Activated CD8-positive, alpha-beta T cell treated with anti-CD3 and anti-CD28 coated beads for 36 hours (primary cell): Measurements from ENCODE around the gene ADIPOR2. TPM values are rescaled to one million over a fixed set of nuclear protein-coding genes. Genes with fewer than 3 reads are reported as not detected.
"Not testable (repeated sequence)": the region's sequence is repeated elsewhere in the genome, so short reads cannot be mapped to it uniquely, and the experiment has no call there.

Experiments
- ATAC-seq: fragments of 200-7000 bp; cut with Tn5 transposase; one replicate; pipeline ENCODE4 v1.10.0; 2021; ENCODE audit warnings: mild to moderate bottlenecking, moderate library complexity
- CTCF ChIA-PET: fragments of 350-600 bp; sonication (Branson Sonifier 250); formaldehyde crosslinking; loops from one replicate; lab custom pipeline; 2021; ENCODE audit warnings: antibody characterized with exemption; lab: Charles Lee
- POLR2A ChIA-PET: fragments of 350-600 bp; sonication (Branson Sonifier 250); formaldehyde crosslinking; loops from one replicate; lab custom pipeline; 2021; ENCODE audit warnings: antibody characterized with exemption; lab: Charles Lee
- DNase-seq: peaks from one replicate; pipeline ENCODE4 v3.0.0-alpha.2; 2020
- H3K27ac Mint-ChIP-seq: one replicate; pipeline ENCODE4 v1.8.0; 2021; ENCODE audit warnings: mild to moderate bottlenecking, mixed read lengths
- H3K27me3 Mint-ChIP-seq: one replicate; pipeline ENCODE4 v1.8.0; 2021; ENCODE audit warnings: mixed read lengths
- H3K36me3 Mint-ChIP-seq: one replicate; pipeline ENCODE4 v1.8.0; 2021; ENCODE audit warnings: low read depth, mixed read lengths
- H3K4me1 Mint-ChIP-seq: one replicate; pipeline ENCODE4 v1.8.0; 2021; ENCODE audit warnings: low read depth, mixed read lengths
- H3K4me3 Mint-ChIP-seq: one replicate; pipeline ENCODE4 v1.8.0; 2021; ENCODE audit warnings: mild to moderate bottlenecking, moderate library complexity, mixed read lengths
- H3K9me3 Mint-ChIP-seq: one replicate; pipeline ENCODE4 v1.8.0; 2021; ENCODE audit warnings: mixed read lengths
- CTCF ChIP-seq: fragments of 200-600 bp; IDR thresholded peaks from one replicate; pipeline ENCODE4 v1.8.0; 2022; ENCODE audit warnings: antibody characterized with exemption, mild to moderate bottlenecking
- intact Hi-C: fragments of 100-400 bp; cut with micrococcal nuclease; formaldehyde crosslinking; loops from one replicate; pipeline ENCODE4 v1.10.0; 2022
- total RNA-seq, 2 experiments: library from RNA; stranded (reverse); gene quantifications; one replicate each; pipeline ENCODE4 v1.2.3, GENCODE V29; 2021

Gene ADIPOR2
- total RNA-seq, 2 experiments from 2014 or later = 48.3 to 49.9 TPM

DNA sequence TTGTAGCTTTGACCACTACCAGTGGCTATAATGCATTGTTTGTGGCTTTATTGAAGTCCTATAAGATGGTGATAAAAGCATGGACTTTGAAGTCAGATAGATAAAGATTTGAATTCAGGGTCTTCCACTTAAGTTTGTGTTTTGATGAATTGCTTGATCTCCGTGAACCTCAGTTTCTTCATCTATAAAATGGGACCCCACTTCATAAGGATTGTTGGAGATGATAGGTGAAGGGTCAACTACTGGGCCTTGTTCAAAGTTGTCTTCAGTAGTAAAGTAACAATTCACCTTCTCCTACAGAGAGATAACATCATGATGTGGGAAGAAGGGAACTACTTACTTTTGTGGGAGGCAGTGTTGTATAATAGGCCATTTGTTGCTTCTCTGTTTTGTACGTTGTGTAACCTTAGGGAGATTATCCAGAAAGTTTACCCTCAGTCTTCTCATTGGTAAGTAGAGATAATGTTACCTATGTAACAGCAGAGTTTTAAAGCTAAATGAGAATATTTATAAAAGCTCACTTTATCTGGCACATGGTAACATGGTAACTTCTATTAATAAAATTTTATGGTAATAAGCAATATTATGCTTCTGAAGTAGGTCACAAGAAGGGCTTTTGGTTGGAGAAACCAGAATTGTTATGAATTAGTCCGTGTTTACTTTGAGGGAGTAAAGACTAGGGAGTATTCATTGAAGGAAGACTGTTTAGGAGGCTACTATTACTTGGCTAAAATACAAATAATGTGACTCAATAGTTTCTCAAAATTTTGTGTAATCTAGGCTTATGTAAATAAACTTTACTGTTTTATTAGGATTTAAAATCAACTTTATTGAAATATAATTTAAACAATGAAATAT is 15.1 kb downstream of the ADIPOR2 start:
- Mint-ChIP-seq H3K4me1 (peaks cover 49% of the 10 kb centered on the region), H3K36me3 (peaks cover 25% of the 10 kb centered on the region), H3K27ac (no peak overlapping the region), H3K9me3 (no peaks in the 10 kb centered on the region), H3K4me3 (no peak overlapping the region), H3K27me3 (no peaks in the 10 kb centered on the region)
- no peak for ATAC-seq
- TF ChIP-seq CTCF = no peak
- intact Hi-C loops = no loop called here
- ChIA-PET POLR2A (no interaction called here), CTCF (no interaction called here)
- DNase-seq = no peak

DNA sequence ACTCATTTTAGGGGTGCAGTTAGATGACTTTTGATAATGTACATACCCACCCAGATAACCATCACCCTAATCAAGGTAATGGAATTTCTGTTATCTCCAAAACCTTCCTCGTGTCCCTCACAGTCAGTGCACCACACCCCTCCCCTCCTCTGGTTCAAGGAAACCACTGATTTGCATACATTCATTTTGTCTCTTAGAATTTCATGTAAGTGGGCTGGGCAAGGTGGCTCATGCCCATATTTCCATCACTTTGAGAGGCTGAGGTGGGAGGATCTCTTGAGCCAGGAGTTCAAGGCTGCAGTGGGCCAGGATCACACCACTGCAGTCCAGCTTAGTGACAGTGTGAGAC is 15.7 kb downstream of the ADIPOR2 start:
- intact Hi-C loops = no loop called here
- Mint-ChIP-seq H3K9me3 (no peaks in the 10 kb centered on the region), H3K36me3 (peaks cover 26% of the 10 kb centered on the region), H3K4me3 (no peak overlapping the region), H3K27ac (no peak overlapping the region), H3K4me1 (peaks cover 52% of the 10 kb centered on the region), H3K27me3 (no peaks in the 10 kb centered on the region)
- no peak for TF ChIP-seq CTCF
- POLR2A ChIA-PET = no interaction called here
- CTCF ChIA-PET = interaction anchor here (0.7 to 1.3 kb wide), 2 partner anchors 84 to 335 kb away, joined by 3 to 5 read pairs; no protein-coding TSS in a partner anchor
- ATAC-seq = peak; percentile 56
- DNase-seq = peak; percentile 23

- peaks cover 25% of the 10 kb centered on the region for H3K36me3 Mint-ChIP-seq
- no peaks in the 10 kb centered on the region for H3K9me3 Mint-ChIP-seq
- H3K4me3 Mint-ChIP-seq = no peak overlapping the region
- peaks cover 55% of the 10 kb centered on the region for H3K4me1 Mint-ChIP-seq
- peak overlapping the region; percentile 43 for H3K27ac Mint-ChIP-seq
- intact Hi-C loops = no loop called here
- POLR2A ChIA-PET = no interaction called here
- CTCF ChIA-PET = interaction anchor here (0.7 to 1.3 kb wide), 4 partner anchors 8 to 336 kb away, joined by 3 to 5 read pairs (median 4); no protein-coding TSS in a partner anchor
- DNase-seq (no peak), ATAC-seq (no peak)
- H3K27me3 Mint-ChIP-seq = no peaks in the 10 kb centered on the region
- no peak for TF ChIP-seq CTCF
Measured at GRCh38 chr12:1707051-1707450, 16.2 kb downstream of the ADIPOR2 start.

- H3K4me3 Mint-ChIP-seq, H3K9me3 Mint-ChIP-seq, DNase-seq, intact Hi-C loops, ATAC-seq, POLR2A ChIA-PET, H3K27me3 Mint-ChIP-seq, H3K27ac Mint-ChIP-seq: not testable (repeated sequence)
- Mint-ChIP-seq H3K4me1 (peaks cover 44% of the 10 kb centered on the region), H3K36me3 (peaks cover 41% of the 10 kb centered on the region)
- CTCF ChIA-PET = interaction anchor here (0.9 to 1.0 kb wide), 2 partner anchors 19 to 82 kb away, joined by 3 to 4 read pairs; no protein-coding TSS in a partner anchor
Measured at GRCh38 chr12:1709968-1710367, 19.1 kb downstream of the ADIPOR2 start.

GRCh38 chr12:1710870-1711269 is 20.0 kb downstream of the ADIPOR2 start:
- peaks cover 43% of the 10 kb centered on the region for H3K4me1 Mint-ChIP-seq
- intact Hi-C loops, H3K27me3 Mint-ChIP-seq, ATAC-seq, H3K27ac Mint-ChIP-seq, DNase-seq, H3K4me3 Mint-ChIP-seq, H3K9me3 Mint-ChIP-seq, POLR2A ChIA-PET: not testable (repeated sequence)
- peaks cover 47% of the 10 kb centered on the region for H3K36me3 Mint-ChIP-seq
- CTCF ChIA-PET = interaction anchor here (0.9 kb wide), 1 partner anchor 19 kb away, joined by 3 read pairs; no protein-coding TSS in a partner anchor

- H3K9me3 Mint-ChIP-seq, POLR2A ChIA-PET, H3K4me3 Mint-ChIP-seq, DNase-seq, CTCF ChIA-PET, H3K27me3 Mint-ChIP-seq, intact Hi-C loops, H3K27ac Mint-ChIP-seq, ATAC-seq: not testable (repeated sequence)
- Mint-ChIP-seq H3K4me1 (peaks cover 45% of the 10 kb centered on the region), H3K36me3 (peaks cover 49% of the 10 kb centered on the region)
Measured at GRCh38 chr12:1711536-1712211, 20.8 kb downstream of the ADIPOR2 start.

GRCh38 chr12:1712305-1712704 is 21.4 kb downstream of the ADIPOR2 start:
- intact Hi-C loops, CTCF ChIA-PET, POLR2A ChIA-PET, H3K27ac Mint-ChIP-seq, DNase-seq, ATAC-seq, H3K4me3 Mint-ChIP-seq, H3K9me3 Mint-ChIP-seq, H3K27me3 Mint-ChIP-seq: not testable (repeated sequence)
- Mint-ChIP-seq H3K36me3 (peaks cover 49% of the 10 kb centered on the region), H3K4me1 (peaks cover 45% of the 10 kb centered on the region)

DNA sequence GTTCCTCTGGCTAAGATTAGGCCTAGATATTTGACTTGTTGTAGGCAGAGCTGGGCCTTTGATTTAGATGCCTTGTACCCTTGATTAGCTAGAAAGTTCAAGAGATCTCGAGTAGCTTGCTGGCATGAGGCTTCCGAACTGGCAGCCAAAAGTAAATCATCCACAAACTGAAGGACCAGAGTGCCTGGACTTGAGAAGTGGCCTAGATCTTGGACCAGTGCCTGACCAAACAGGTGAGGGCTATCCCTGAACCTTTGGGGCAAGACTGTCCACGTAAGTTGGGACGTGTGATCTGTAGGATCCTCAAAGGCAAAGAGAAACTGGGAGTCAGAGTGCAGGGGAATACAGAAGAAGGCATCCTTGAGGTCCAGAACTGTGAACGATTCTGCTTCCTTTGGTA is 22.0 kb downstream of the ADIPOR2 start:
- ATAC-seq, H3K9me3 Mint-ChIP-seq, H3K27ac Mint-ChIP-seq, H3K4me3 Mint-ChIP-seq, H3K27me3 Mint-ChIP-seq, POLR2A ChIA-PET, DNase-seq, CTCF ChIA-PET, intact Hi-C loops: not testable (repeated sequence)
- peaks cover 42% of the 10 kb centered on the region for H3K4me1 Mint-ChIP-seq
- H3K36me3 Mint-ChIP-seq = peaks cover 48% of the 10 kb centered on the region
